Measurements from ENCODE around the gene DPPA2.

Gene DPPA2

GRCh38 chr3:109325109-109325508, 8.8 kb upstream of the DPPA2 start:
- no peak for DNase-seq (ENCODE audit: low spot score)

- no peak for DNase-seq (ENCODE audit: low spot score)
These were observed 3.3 kb downstream of the DPPA2 start for GRCh38 chr3:109313061-109313460.

- DNase-seq (ENCODE audit: low spot score) = no peak
These were observed 18.8 kb downstream of the DPPA2 start for GRCh38 chr3:109297496-109297895.

- DNase-seq (ENCODE audit: low spot score) = no peak
These were observed 32.2 kb downstream of the DPPA2 start for GRCh38 chr3:109284071-109284470.

- DNase-seq (ENCODE audit: low spot score) = no peak
These were observed 37.8 kb downstream of the DPPA2 start for GRCh38 chr3:109278546-109278945.

GRCh38 chr3:109278141-109278540, 38.2 kb downstream of the DPPA2 start:
- no peak for DNase-seq (ENCODE audit: low spot score)

GRCh38 chr3:109275702-109276293, 40.5 kb downstream of the DPPA2 start:
- DNase-seq (ENCODE audit: low spot score) = no peak

- no peak for DNase-seq (ENCODE audit: low spot score)
These were observed 45.5 kb downstream of the DPPA2 start for GRCh38 chr3:109270779-109271178.

GRCh38 chr3:109269577-109270275, 46.6 kb downstream of the DPPA2 start:
- no peak for DNase-seq (ENCODE audit: low spot score)

GRCh38 chr3:109268181-109268580, 48.1 kb downstream of the DPPA2 start:
- no peak for DNase-seq (ENCODE audit: low spot score)

- DNase-seq (ENCODE audit: low spot score) = no peak
These were observed 51.0 kb downstream of the DPPA2 start for GRCh38 chr3:109265295-109265694.

- no peak for DNase-seq (ENCODE audit: low spot score)
These were observed 59.0 kb downstream of the DPPA2 start for GRCh38 chr3:109257269-109257668.

- DNase-seq (ENCODE audit: low spot score) = no peak
These were observed 61.5 kb downstream of the DPPA2 start for GRCh38 chr3:109254770-109255169.

- DNase-seq (ENCODE audit: low spot score) = no peak
These were observed 63.7 kb downstream of the DPPA2 start for GRCh38 chr3:109252641-109253040.

Data from hematopoietic multipotent progenitor cell treated with erythropoietin and hydrocortisone succinate and interleukin-3 and kit ligand, for 17 days (in vitro differentiated cells).